ENCODE data around the gene DTX3.
A peak's percentile ranks its signal among the peaks of the same experiment; 100 is the strongest.
"Not testable (repeated sequence)": the region's sequence is repeated elsewhere in the genome, so short reads cannot be mapped to it uniquely, and the experiment has no call there.

Gene DTX3

GRCh38 chr12:57583008-57583831, 21.4 kb upstream of the DTX3 start:
- DNase-seq = peak; percentile 71

- no peak for DNase-seq
These were observed 20.6 kb upstream of the DTX3 start for GRCh38 chr12:57584050-57584449.

GRCh38 chr12:57584690-57585089, 19.9 kb upstream of the DTX3 start:
- no peak for DNase-seq

- no peak for DNase-seq
These were observed 19.5 kb upstream of the DTX3 start for GRCh38 chr12:57585156-57585555.

GRCh38 chr12:57586128-57586527, 18.5 kb upstream of the DTX3 start:
- DNase-seq = no peak

- DNase-seq = no peak
These were observed 17.7 kb upstream of the DTX3 start for GRCh38 chr12:57586832-57587429.

GRCh38 chr12:57588951-57589610, 15.5 kb upstream of the DTX3 start:
- DNase-seq = not testable (repeated sequence)

GRCh38 chr12:57590479-57590863, 14.2 kb upstream of the DTX3 start:
- DNase-seq = no peak

- DNase-seq = peak; percentile 73
These were observed 13.5 kb upstream of the DTX3 start, which contains the start of gene PIP4K2C for GRCh38 chr12:57590864-57591781. PIP4K2C (plus strand) TSS chr12:57591192; CDS start chr12:57591290, 98 bp downstream.

GRCh38 chr12:57591782-57592325, 12.8 kb upstream of the DTX3 start:
- no peak for DNase-seq

- no peak for DNase-seq
These were observed 12.0 kb upstream of the DTX3 start for GRCh38 chr12:57592551-57593165.

- no peak for DNase-seq
These were observed 11.4 kb upstream of the DTX3 start for GRCh38 chr12:57593187-57593586.

GRCh38 chr12:57600395-57600794, 4.2 kb upstream of the DTX3 start:
- no peak for DNase-seq

- no peak for DNase-seq
These were observed 2.1 kb upstream of the DTX3 start for GRCh38 chr12:57602544-57602943.

GRCh38 chr12:57603324-57603723, 1.3 kb upstream of the DTX3 start:
- DNase-seq = no peak

GRCh38 chr12:57603815-57604453, 690 bp upstream of the DTX3 start:
- DNase-seq = peak; percentile 82

GRCh38 chr12:57604992-57605810, 577 bp downstream of the DTX3 start:
- DNase-seq = peak; percentile 60

- DNase-seq = no peak
These were observed 1.2 kb downstream of the DTX3 start for GRCh38 chr12:57605811-57606311.

- no peak for DNase-seq
These were observed 1.8 kb downstream of the DTX3 start for GRCh38 chr12:57606399-57606798.

GRCh38 chr12:57606821-57607220, 2.2 kb downstream of the DTX3 start:
- DNase-seq = no peak
